Measurements from ENCODE around the gene TNNT3.
"Not testable (repeated sequence)": the region's sequence is repeated elsewhere in the genome, so short reads cannot be mapped to it uniquely, and the experiment has no call there.

TNNT3 gene

GRCh38 chr11:1939788-1940187 is 20.3 kb downstream of the TNNT3 start:
- not testable (repeated sequence) for H3K4me1 Mint-ChIP-seq; DNase-seq (ENCODE audit: low spot score in 2 of 2); ATAC-seq (replicated peaks; ENCODE audit: extremely low read depth, poor library complexity, severe bottlenecking); H3K4me3 Mint-ChIP-seq; H3K36me3 Mint-ChIP-seq (ENCODE audit: insufficient read depth); H3K9me3 Mint-ChIP-seq; H3K27me3 Mint-ChIP-seq
- peak overlapping the region; percentile 58 for H3K27ac Mint-ChIP-seq (ENCODE audit: low read depth)

- Mint-ChIP-seq H3K36me3 (ENCODE audit: insufficient read depth) (peaks cover 6% of the 10 kb centered on the region), H3K9me3 (no peaks in the 10 kb centered on the region), H3K27ac (ENCODE audit: low read depth) (no peak overlapping the region), H3K27me3 (no peaks in the 10 kb centered on the region), H3K4me1 (peaks cover 6% of the 10 kb centered on the region), H3K4me3 (no peak overlapping the region)
- DNase-seq (ENCODE audit: low spot score in 2 of 2) (no peak), ATAC-seq (replicated peaks; ENCODE audit: extremely low read depth, poor library complexity, severe bottlenecking) (no peak)
Observed at GRCh38 chr11:1942558-1943260, 23.2 kb downstream of the TNNT3 start.

GRCh38 chr11:1943576-1943975 is 24.1 kb downstream of the TNNT3 start:
- DNase-seq (ENCODE audit: low spot score in 2 of 2) (peak in 1 of 2 donors; percentile 11), ATAC-seq (replicated peaks; ENCODE audit: extremely low read depth, poor library complexity, severe bottlenecking) (no peak)
- Mint-ChIP-seq H3K4me3 (no peak overlapping the region), H3K27me3 (no peaks in the 10 kb centered on the region), H3K27ac (ENCODE audit: low read depth) (no peak overlapping the region), H3K4me1 (peaks cover 6% of the 10 kb centered on the region), H3K9me3 (no peaks in the 10 kb centered on the region), H3K36me3 (ENCODE audit: insufficient read depth) (peaks cover 5% of the 10 kb centered on the region)

DNA sequence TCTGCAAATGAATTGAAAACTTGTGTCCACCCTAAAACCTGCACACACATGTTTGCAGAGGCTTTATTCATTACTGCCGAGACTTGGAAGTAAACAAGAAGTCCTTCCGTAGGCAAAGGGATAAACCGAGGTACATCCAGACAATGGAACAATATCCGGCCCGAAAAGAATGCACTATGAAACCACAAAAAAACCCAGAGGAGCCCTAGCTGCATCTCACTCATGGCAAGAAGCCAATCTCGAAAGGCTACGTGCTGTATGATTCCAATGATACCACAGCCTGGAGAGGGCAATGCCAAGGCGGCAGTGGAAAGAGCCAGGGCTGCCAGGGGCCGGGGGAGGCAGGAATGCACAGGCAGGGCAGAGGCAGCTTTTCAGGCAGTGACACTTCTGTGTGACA is 24.5 kb downstream of the TNNT3 start:
- no peak for ATAC-seq (replicated peaks; ENCODE audit: extremely low read depth, poor library complexity, severe bottlenecking)
- Mint-ChIP-seq H3K36me3 (ENCODE audit: insufficient read depth) (peaks cover 5% of the 10 kb centered on the region), H3K4me3 (no peak overlapping the region), H3K27ac (ENCODE audit: low read depth) (no peak overlapping the region), H3K27me3 (no peaks in the 10 kb centered on the region), H3K4me1 (peaks cover 4% of the 10 kb centered on the region), H3K9me3 (no peaks in the 10 kb centered on the region)
- DNase-seq (ENCODE audit: low spot score in 2 of 2) = no peak

DNA sequence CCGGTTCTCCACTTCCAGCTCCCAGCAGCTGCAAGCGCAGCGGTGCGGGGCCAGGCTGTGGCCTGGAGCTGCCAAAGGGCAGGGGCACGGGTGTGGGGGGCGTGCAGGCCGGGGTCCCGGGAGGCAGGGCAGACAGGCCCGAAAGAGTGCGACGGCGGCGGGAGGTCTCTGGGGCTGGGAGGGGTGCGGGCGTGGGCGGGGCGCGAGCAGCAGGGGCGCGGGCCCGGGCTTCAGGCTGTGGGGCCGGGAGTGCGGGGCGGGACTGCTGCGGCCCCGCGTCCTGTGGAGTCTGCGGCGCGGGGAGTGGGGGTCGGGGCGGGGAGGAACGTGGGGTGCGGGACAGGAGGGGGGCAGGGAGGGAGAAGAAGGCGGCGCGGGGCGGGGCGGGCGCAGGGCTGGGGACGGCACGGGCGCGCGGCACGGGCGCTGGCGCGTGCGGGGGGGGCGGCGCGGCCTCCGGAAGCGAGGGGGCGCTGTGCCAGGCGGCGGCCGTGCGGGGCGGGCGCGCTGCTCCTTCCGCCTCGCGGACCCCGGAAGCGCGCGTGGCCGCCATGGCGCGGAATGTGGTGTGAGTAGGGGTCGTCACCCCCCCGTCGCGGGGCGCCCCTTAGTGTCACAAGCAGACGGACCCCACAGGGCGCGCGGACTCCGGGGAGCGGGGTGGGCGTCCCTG is 27.4 kb downstream of the TNNT3 start, which contains the start of gene MRPL23:
TSS of gene MRPL23 (plus strand) at position 521 of the 673 bp plus-strand sequence. CDS start at position 552, 31 bp downstream.
- peak in 1 of 2 donors; percentile 31 for DNase-seq (ENCODE audit: low spot score in 2 of 2)
- peak; percentile 83 for ATAC-seq (replicated peaks; ENCODE audit: extremely low read depth, poor library complexity, severe bottlenecking)
- Mint-ChIP-seq H3K9me3 (no peaks in the 10 kb centered on the region), H3K27ac (ENCODE audit: low read depth) (no peak within 1 kb of the TSS), H3K36me3 (ENCODE audit: insufficient read depth) (peaks cover 1% of the 10 kb centered on the region), H3K4me1 (no peaks in the 10 kb centered on the region), H3K27me3 (no peaks in the 10 kb centered on the region), H3K4me3 (no peak within 1 kb of the TSS)

DNA sequence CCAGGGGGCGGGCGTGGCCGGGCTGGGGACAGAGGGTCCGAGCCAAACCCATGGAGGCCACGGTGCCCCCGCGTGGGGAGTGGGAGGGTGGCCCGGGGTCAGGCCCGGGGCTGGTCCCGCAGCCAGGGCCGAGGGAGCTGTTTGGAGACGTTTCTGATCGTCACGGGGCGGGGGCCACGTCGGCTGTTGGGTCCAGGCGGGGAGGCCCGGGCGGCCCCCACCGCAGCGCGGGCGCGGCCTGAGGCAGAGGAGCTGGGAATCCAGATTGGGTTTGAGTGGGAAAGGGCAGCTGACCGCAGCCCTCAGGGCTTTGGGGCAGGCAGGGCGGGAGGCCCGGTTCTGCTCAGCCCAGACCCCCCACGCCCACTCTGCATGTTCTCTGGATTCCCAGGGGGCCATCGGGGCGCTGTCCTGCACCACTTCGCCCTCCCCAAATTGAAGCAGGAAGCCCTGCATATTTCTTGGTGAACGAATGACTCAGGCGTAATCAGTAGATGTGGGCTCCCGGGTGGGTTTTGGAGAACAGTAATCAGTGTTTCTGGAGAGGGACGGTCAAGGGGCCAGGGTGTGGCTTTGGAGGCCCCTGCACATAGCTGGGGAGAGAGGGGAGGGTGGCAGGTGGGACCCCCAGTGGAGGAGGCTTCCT is 28.2 kb downstream of the TNNT3 start:
- H3K27ac Mint-ChIP-seq (ENCODE audit: low read depth) = no peak overlapping the region
- H3K36me3 Mint-ChIP-seq (ENCODE audit: insufficient read depth) = peaks cover 1% of the 10 kb centered on the region
- no peaks in the 10 kb centered on the region for H3K9me3 Mint-ChIP-seq
- ATAC-seq (replicated peaks; ENCODE audit: extremely low read depth, poor library complexity, severe bottlenecking) (peak; percentile 30), DNase-seq (ENCODE audit: low spot score in 2 of 2) (no peak)
- H3K4me3 Mint-ChIP-seq = no peak overlapping the region
- no peaks in the 10 kb centered on the region for H3K4me1 Mint-ChIP-seq
- no peaks in the 10 kb centered on the region for H3K27me3 Mint-ChIP-seq

DNA sequence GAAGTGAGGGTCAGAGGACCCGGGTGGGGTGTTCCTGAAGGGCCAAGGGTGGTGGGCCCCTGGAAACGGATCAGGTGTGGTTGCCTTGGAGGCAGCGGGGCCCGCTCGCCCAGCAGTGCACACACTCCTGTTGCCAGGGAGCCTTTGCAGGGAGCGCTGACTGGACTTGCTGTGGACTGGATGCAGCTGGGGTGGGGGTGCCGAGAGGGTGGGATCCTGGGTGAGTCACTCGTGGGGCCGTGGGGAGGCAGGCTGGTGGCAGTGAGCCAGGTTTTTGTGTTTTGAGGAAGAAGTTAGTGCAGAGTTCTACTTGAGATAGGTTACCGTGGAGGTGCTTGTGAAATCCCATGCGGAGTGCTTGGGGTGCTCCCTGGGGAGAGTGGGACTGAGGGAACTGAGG is 28.9 kb downstream of the TNNT3 start:
- no peaks in the 10 kb centered on the region for H3K9me3 Mint-ChIP-seq
- no peak overlapping the region for H3K4me3 Mint-ChIP-seq
- peaks cover 1% of the 10 kb centered on the region for H3K36me3 Mint-ChIP-seq (ENCODE audit: insufficient read depth)
- H3K27ac Mint-ChIP-seq (ENCODE audit: low read depth) = no peak overlapping the region
- H3K27me3 Mint-ChIP-seq = no peaks in the 10 kb centered on the region
- no peaks in the 10 kb centered on the region for H3K4me1 Mint-ChIP-seq
- DNase-seq (ENCODE audit: low spot score in 2 of 2) (no peak), ATAC-seq (replicated peaks; ENCODE audit: extremely low read depth, poor library complexity, severe bottlenecking) (no peak)

DNA sequence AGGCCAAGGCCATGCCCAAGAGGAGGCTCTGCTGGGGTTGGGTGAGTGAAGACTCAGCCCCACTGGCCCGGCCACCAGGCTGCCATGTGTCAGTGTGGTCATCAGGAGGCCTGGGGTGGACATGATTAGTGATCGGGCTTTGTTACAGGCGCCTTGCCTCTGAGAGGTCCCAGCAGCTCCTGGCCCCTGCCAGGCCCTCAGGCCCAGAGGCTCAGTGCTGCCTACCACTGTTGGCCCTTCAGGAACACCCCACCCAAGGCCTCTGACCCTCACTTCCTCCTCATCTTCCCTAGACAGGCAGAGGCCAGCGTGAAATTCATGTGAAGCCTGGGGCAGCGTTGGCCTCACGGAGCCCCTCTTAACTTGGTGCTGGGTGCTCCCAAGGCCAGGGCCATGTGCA is 29.8 kb downstream of the TNNT3 start:
- ATAC-seq (replicated peaks; ENCODE audit: extremely low read depth, poor library complexity, severe bottlenecking) (no peak), DNase-seq (ENCODE audit: low spot score in 2 of 2) (no peak)
- Mint-ChIP-seq H3K4me3 (no peak overlapping the region), H3K27me3 (no peaks in the 10 kb centered on the region), H3K4me1 (no peaks in the 10 kb centered on the region), H3K27ac (ENCODE audit: low read depth) (no peak overlapping the region), H3K9me3 (no peaks in the 10 kb centered on the region), H3K36me3 (ENCODE audit: insufficient read depth) (no peaks in the 10 kb centered on the region)

DNA sequence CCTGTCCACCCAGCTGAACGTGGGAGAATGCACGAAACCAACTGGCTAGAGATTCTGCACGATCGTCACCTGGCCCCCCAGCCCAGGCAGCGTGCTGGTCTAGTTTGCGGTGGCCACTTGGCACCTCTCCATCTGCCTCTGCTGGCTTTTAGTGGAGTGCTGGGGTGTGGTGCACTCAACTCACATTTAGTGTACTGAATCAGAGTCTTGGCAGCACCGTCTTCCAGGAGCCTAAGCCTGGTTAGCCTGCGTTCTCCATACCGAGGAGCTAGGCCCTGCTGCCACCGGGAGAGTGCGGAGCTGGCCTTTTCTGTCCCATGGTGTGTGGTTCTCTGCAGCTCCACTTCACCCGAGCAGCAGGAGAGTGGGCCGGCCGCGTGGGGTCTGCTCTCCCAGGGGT is 30.4 kb downstream of the TNNT3 start:
- DNase-seq (ENCODE audit: low spot score in 2 of 2) = no peak
- no peaks in the 10 kb centered on the region for H3K9me3 Mint-ChIP-seq
- H3K4me3 Mint-ChIP-seq = no peak overlapping the region
- no peaks in the 10 kb centered on the region for H3K4me1 Mint-ChIP-seq
- H3K27ac Mint-ChIP-seq (ENCODE audit: low read depth) = no peak overlapping the region
- H3K27me3 Mint-ChIP-seq = no peaks in the 10 kb centered on the region
- H3K36me3 Mint-ChIP-seq (ENCODE audit: insufficient read depth) = no peaks in the 10 kb centered on the region
- ATAC-seq (replicated peaks; ENCODE audit: extremely low read depth, poor library complexity, severe bottlenecking) = no peak

DNA sequence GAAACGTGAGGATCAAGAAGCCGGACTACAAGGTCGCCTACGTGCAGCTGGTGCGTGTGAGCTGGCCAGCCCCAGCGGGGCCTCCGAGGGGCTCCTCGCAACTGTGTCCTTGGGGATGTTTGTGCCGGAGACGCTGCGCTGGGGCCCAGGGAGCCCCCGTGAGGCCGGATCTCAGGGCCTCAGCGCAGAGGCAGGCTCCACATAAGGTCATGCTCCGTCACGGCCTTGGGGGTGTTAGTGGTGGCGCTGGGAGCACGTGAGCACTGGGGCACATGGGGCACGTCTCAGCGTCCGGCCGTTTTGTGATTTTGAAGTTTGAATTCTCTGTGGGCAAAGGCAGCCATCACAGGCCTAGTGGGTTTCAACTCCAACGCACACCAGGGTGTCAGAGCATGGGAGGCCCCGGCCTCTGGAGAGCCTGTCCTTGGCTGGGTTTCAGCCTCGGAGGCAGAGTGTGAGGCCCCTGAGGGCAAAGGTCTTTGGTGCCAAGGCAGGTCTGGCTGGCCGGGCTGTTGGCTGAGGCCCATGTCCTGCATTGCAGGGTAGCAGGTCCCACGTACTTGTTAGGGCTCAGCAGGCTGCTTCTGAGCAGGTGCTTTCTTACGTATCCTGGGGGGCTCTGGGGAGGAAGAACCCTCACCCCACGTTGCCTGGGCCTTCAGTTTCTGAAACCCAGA is 33.4 kb downstream of the TNNT3 start:
- no peak for DNase-seq (ENCODE audit: low spot score in 2 of 2)
- Mint-ChIP-seq H3K4me1 (no peaks in the 10 kb centered on the region), H3K36me3 (ENCODE audit: insufficient read depth) (no peaks in the 10 kb centered on the region), H3K9me3 (no peaks in the 10 kb centered on the region), H3K4me3 (no peak overlapping the region), H3K27ac (ENCODE audit: low read depth) (no peak overlapping the region), H3K27me3 (no peaks in the 10 kb centered on the region)
- ATAC-seq (replicated peaks; ENCODE audit: extremely low read depth, poor library complexity, severe bottlenecking) = no peak

GRCh38 chr11:1953489-1954266 is 34.2 kb downstream of the TNNT3 start:
- Mint-ChIP-seq H3K27me3 (no peaks in the 10 kb centered on the region), H3K27ac (ENCODE audit: low read depth) (no peak overlapping the region), H3K4me1 (no peaks in the 10 kb centered on the region), H3K36me3 (ENCODE audit: insufficient read depth) (no peaks in the 10 kb centered on the region), H3K4me3 (no peak overlapping the region), H3K9me3 (no peaks in the 10 kb centered on the region)
- no peak for ATAC-seq (replicated peaks; ENCODE audit: extremely low read depth, poor library complexity, severe bottlenecking)
- DNase-seq (ENCODE audit: low spot score in 2 of 2) = peak in 1 of 2 donors; percentile 11

GRCh38 chr11:1958367-1958766 is 38.9 kb downstream of the TNNT3 start:
- H3K36me3 Mint-ChIP-seq (ENCODE audit: insufficient read depth) = no peaks in the 10 kb centered on the region
- ATAC-seq (replicated peaks; ENCODE audit: extremely low read depth, poor library complexity, severe bottlenecking) = no peak
- no peak for DNase-seq (ENCODE audit: low spot score in 2 of 2)
- no peak overlapping the region for H3K27ac Mint-ChIP-seq (ENCODE audit: low read depth)
- no peaks in the 10 kb centered on the region for H3K27me3 Mint-ChIP-seq
- no peak overlapping the region for H3K4me3 Mint-ChIP-seq
- H3K9me3 Mint-ChIP-seq = no peaks in the 10 kb centered on the region
- no peaks in the 10 kb centered on the region for H3K4me1 Mint-ChIP-seq
